WERI-Rb-1 (cell line): Measurements from ENCODE around the gene RALGPS1.

Experiments
- DNase-seq: peaks from one replicate; pipeline ENCODE4 v3.0.0-alpha.2; 2020
- H3K27ac ChIP-seq: fragments of 250-450 bp; sonication (Bioruptor Pico); 2 replicates; pipeline ENCODE4 v1.5.1; 2020; ENCODE audit warnings: mild to moderate bottlenecking, moderate library complexity
- H3K27me3 ChIP-seq: fragments of 250-450 bp; sonication (Bioruptor Pico); 2 replicates; pipeline ENCODE4 v1.5.1; 2021; ENCODE audit warnings: mild to moderate bottlenecking, low read depth, moderate library complexity; ENCODE audit not compliant: insufficient read depth, severe bottlenecking
- H3K36me3 ChIP-seq: fragments of 250-450 bp; sonication (Bioruptor Pico); 2 replicates; pipeline ENCODE4 v1.5.1; 2020; ENCODE audit warnings: mild to moderate bottlenecking, moderate library complexity
- H3K4me3 ChIP-seq: 2 replicates; pipeline ENCODE4 v1.5.1; 2011; ENCODE audit warnings: low read depth, mild to moderate bottlenecking, control low read depth, low read length
- H3K9me3 ChIP-seq: fragments of 250-450 bp; sonication (Bioruptor Pico); 2 replicates; pipeline ENCODE4 v1.5.1; 2021; ENCODE audit warnings: mild to moderate bottlenecking, moderate library complexity; ENCODE audit not compliant: severe bottlenecking
- TF ChIP-seq, protein P1 (sequence below): IDR thresholded peaks from 2 replicates; pipeline ENCODE4 v1.5.1; 2011; ENCODE audit warnings: low read depth, mild to moderate bottlenecking, control low read depth, inconsistent platforms, low read length

Gene RALGPS1

DNA sequence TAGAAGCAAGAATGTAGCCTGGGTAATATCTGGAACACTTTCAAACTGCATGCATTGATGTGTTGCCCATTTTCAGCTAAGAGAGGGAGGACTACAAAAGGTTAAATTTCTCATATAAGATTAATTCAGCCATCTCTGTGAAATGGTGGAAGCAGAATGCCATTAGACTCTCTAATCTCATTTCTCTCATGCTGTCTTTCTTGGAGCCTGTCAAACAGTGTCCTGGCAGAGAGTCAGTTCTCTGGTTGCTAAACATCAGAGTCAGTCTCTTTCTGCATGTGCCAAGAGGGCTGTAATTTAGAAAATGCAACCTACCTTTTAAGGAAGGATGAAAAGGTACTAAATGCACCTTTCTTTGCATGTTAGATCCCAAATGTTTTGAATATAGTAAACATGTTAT, 349.1 kb downstream of the RALGPS1 start:
- no peaks in the 10 kb centered on the region for H3K27me3 ChIP-seq
- no peaks in the 10 kb centered on the region for H3K9me3 ChIP-seq
- H3K4me3 ChIP-seq = no peak overlapping the region
- H3K36me3 ChIP-seq = peaks cover 38% of the 10 kb centered on the region
- no peak overlapping the region for H3K27ac ChIP-seq
- TF ChIP-seq, protein P1, sequence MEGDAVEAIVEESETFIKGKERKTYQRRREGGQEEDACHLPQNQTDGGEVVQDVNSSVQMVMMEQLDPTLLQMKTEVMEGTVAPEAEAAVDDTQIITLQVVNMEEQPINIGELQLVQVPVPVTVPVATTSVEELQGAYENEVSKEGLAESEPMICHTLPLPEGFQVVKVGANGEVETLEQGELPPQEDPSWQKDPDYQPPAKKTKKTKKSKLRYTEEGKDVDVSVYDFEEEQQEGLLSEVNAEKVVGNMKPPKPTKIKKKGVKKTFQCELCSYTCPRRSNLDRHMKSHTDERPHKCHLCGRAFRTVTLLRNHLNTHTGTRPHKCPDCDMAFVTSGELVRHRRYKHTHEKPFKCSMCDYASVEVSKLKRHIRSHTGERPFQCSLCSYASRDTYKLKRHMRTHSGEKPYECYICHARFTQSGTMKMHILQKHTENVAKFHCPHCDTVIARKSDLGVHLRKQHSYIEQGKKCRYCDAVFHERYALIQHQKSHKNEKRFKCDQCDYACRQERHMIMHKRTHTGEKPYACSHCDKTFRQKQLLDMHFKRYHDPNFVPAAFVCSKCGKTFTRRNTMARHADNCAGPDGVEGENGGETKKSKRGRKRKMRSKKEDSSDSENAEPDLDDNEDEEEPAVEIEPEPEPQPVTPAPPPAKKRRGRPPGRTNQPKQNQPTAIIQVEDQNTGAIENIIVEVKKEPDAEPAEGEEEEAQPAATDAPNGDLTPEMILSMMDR = no peak
- DNase-seq = no peak

DNA sequence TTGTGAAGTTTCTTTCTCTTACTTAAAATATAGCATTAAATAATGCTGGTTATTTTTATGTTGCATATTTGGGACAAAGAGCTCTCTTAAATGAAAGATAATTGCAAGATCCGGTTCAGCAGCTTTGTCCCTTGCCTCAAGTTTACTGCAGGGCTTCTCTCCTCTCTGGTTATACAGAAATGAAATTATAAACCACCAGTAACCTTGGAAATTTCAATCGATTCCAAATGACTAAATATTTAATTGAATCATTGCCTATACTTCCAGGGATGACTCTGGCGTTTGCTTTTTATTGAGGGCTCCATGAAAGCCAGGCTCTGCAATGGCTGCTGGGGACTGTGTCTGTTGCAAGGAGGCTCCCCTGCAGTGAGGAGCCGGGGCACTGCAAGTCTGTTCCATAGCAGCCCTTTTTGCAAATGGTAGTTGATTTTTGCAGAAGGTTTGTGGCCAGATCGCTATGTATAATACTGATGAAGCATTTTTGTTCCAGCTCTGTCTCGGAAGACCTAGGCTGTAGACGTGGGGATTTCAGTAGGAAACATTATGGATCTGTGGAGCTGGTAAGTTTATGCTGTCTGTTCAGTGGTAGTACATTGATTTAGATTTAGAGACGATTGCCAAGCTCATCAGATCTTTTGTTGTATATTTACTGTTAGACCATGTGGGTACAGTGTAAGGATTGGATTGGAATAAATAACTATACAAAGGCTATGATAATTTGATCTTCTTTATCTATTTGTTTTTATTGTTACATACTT, 350.1 kb downstream of the RALGPS1 start, which contains the start of gene GARNL3:
Gene GARNL3, plus strand, starts transcription at position 313 of the 758 bp plus-strand sequence. Its CDS starts 104 bp downstream, at position 417.
- Histone ChIP-seq H3K27ac (no peak within 1 kb of the TSS), H3K36me3 (peaks cover 37% of the 10 kb centered on the region), H3K4me3 (no peak within 1 kb of the TSS), H3K27me3 (no peaks in the 10 kb centered on the region), H3K9me3 (no peaks in the 10 kb centered on the region)
- no peak for DNase-seq
- TF ChIP-seq, protein P1 = no peak

- TF ChIP-seq, protein P1 = no peak
- no peak overlapping the region for H3K27ac ChIP-seq
These were observed 353.4 kb downstream of the RALGPS1 start for GRCh38 chr9:127267793-127268525.

GRCh38 chr9:127269449-127269848, 354.9 kb downstream of the RALGPS1 start:
- Histone ChIP-seq H3K36me3 (peaks cover 34% of the 10 kb centered on the region), H3K27me3 (no peaks in the 10 kb centered on the region), H3K9me3 (no peaks in the 10 kb centered on the region), H3K4me3 (no peak overlapping the region), H3K27ac (no peak overlapping the region)
- TF ChIP-seq, protein P1 = no peak
- DNase-seq = no peak

More at GRCh38 chr9:127267793-127268525, 353.4 kb downstream of the RALGPS1 start:
- Histone ChIP-seq H3K9me3 (no peaks in the 10 kb centered on the region), H3K36me3 (peaks cover 24% of the 10 kb centered on the region), H3K4me3 (no peak overlapping the region), H3K27me3 (no peaks in the 10 kb centered on the region)
- DNase-seq = no peak
